Ishikawa (cell line): ENCODE data around the gene TMEM185A.

Experiments used
- CEBPB ChIP-seq: IDR thresholded peaks from 2 replicates; pipeline ENCODE4 v1.6.1; 2012
- CREB1 ChIP-seq: IDR thresholded peaks from 2 replicates; pipeline ENCODE4 v1.6.1; 2012; ENCODE audit warnings: low read depth
- EGR1 ChIP-seq: IDR thresholded peaks from 2 replicates; pipeline ENCODE4 v1.6.1; 2012
- EP300 ChIP-seq: IDR thresholded peaks from 2 replicates; pipeline ENCODE4 v1.6.1; 2012; ENCODE audit warnings: borderline replicate concordance
- MAX ChIP-seq: IDR thresholded peaks from 2 replicates; pipeline ENCODE4 v1.6.1; 2012
- RAD21 ChIP-seq: IDR thresholded peaks from 2 replicates; pipeline ENCODE4 v1.6.1; 2012; ENCODE audit warnings: low read depth
- REST ChIP-seq: IDR thresholded peaks from 2 replicates; pipeline ENCODE4 v1.6.1; 2012; ENCODE audit warnings: low read depth, mild to moderate bottlenecking
- TAF1 ChIP-seq: IDR thresholded peaks from 2 replicates; pipeline ENCODE4 v1.6.1; 2012; ENCODE audit warnings: low read depth, mild to moderate bottlenecking
- TEAD4 ChIP-seq: IDR thresholded peaks from 2 replicates; pipeline ENCODE4 v1.6.1; 2012
- USF1 ChIP-seq: IDR thresholded peaks from 2 replicates; pipeline ENCODE4 v1.6.1; 2012
- ZBTB7A ChIP-seq: IDR thresholded peaks from 2 replicates; pipeline ENCODE4 v1.6.1; 2012; ENCODE audit warnings: low read depth

- no peak for TF ChIP-seq TEAD4
- TF ChIP-seq EP300, result no peak
- no peak for TF ChIP-seq MAX
- no peak for TF ChIP-seq REST
- no peak for TF ChIP-seq CEBPB
- no peak for TF ChIP-seq RAD21
- no peak for TF ChIP-seq ZBTB7A
- no peak for TF ChIP-seq TAF1
- TF ChIP-seq USF1, result no peak
- TF ChIP-seq CREB1, result no peak
- no peak for TF ChIP-seq EGR1
Observed at GRCh38 chrX:149638860-149639259, 7.3 kb upstream of the TMEM185A start.
